Stimulated activated CD8-positive, alpha-beta memory T cell treated with anti-CD3 and anti-CD28 coated beads, Interleukin-7, amount 100 ng/mL, for 1 hour (primary cell): ENCODE results near the gene GPC5.
"Not testable (repeated sequence)": the region's sequence is repeated elsewhere in the genome, so short reads cannot be mapped to it uniquely, and the experiment has no call there.

Experiments used
- DNase-seq, 2 donors: peaks; one replicate each; pipeline ENCODE4 v3.0.0-alpha.2; 2020; ENCODE audit warnings: low read depth in 2 of 2

Gene GPC5

DNA sequence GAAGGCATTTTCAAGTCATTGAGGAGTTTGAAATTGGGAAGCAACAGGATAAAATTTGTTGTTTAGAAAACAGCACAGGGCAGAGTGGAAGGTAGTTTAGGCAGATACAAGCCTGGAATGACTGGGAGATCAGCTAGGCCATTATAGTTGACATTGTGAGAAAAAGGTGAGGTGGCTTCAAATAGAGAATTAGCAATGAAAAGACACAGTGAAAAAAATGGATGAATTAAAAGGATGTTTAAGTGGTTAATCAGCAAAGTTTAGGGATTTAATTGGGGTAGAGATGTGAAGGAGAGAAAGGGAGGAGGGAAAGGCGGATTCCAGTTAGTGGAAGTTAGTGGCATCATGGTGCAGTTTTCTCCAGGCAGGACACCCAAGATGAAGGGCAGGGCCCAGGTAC, 1257.7 kb downstream of the GPC5 start:
- DNase-seq: no peak

- no peak for DNase-seq
These were observed 1258.2 kb downstream of the GPC5 start for GRCh38 chr13:92656648-92657047.

GRCh38 chr13:92657565-92657964, 1259.1 kb downstream of the GPC5 start:
- DNase-seq: no peak

GRCh38 chr13:92658293-92658692, 1259.9 kb downstream of the GPC5 start:
- DNase-seq: no peak

DNA sequence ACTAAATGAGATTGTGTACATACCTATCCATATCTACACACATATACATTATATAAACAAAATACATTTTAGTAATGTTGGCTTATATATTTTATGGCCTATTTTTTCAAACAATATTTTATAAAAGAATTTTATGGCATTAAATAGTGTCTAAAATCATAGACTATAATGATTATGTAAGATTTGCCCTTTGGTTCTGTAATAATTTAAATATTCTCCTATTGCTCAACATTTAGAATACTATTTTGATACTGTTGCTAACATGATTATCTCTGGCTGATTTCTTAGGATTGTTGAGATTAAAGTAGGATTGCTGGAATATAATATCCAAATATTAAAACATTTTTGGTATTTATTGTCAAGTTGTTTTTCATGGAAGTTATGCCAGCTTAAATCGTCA, 1263.0 kb downstream of the GPC5 start:
- DNase-seq: no peak

DNA sequence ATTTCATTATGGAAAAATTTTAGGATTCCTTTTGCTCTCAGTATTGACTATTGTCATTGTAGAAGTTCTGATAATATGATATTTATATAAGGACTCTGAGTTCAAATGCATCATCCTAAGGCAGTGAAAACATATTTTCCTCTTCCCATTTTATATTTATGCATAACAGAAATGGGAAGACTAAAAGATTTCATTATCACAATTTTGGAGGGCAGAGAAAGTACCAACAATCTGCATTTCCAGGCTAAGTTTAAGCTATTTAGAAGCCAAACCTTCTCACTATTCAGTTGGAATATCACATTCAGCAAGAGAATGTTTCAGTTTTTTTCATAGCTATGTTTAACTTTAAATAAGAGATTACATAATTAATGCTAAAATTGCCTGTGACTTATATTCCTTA, 1269.7 kb downstream of the GPC5 start:
- DNase-seq: no peak

DNA sequence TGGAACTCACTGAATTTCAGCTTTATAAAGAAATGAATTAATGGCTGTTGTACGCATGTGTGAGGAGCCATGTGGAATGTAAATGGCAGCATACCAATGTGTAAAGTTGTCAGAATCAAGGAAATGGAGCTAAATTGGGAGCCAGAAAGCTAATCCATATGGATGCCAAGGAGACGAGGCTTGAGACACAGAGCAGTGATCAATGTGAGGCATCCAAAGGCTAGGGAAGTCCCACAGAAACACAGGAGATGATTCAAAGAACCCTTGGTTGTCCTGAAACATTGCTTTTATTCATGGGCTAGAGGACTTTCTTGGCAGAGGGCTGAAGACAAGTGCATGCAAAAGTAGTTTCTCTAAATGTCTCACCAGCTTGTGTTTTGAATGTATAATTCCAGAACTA, 1271.7 kb downstream of the GPC5 start:
- no peak for DNase-seq

- DNase-seq: no peak
These were observed 1273.4 kb downstream of the GPC5 start for GRCh38 chr13:92671821-92672220.

DNA sequence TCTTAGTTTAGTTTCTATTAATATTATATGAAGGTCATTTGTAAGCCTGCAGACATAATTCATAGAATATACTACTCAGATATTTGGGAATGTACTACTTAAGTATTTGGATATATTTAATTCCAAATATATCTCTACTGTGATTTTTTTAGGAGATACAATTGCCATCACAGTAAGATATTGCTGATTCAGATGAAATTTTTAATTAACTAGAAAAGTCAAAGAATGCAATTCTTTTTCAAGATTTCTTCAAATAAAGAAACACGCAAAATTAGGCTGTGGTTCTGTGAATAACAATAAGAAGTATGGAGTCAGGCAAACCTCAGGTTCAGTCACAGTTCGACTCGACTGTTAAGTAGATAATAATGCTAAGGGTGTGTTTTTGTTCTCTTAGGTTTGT, 1277.8 kb downstream of the GPC5 start:
- DNase-seq: no peak

- DNase-seq: no peak
These were observed 1279.2 kb downstream of the GPC5 start for GRCh38 chr13:92677571-92677970.

- no peak for DNase-seq
These were observed 1281.2 kb downstream of the GPC5 start for GRCh38 chr13:92679602-92680001.

DNA sequence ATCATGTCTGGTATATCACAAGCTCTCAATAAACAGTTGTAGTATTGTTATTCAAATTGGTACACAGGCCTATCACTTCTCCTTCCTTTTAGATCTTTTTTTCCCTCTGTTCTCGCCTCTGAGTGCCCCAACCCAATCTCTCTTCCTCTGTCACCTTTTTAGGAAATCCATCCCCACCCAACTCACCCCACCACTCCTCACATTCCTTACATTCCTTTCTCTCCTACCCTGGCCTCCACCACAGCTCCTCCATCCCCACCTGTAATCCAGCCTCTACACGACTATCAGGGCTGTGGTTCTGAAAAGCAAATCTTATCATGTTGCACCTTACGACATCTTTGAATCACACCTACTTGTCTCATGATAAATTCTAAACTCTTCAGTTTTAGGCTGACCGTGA, 1282.8 kb downstream of the GPC5 start:
- DNase-seq: no peak

DNA sequence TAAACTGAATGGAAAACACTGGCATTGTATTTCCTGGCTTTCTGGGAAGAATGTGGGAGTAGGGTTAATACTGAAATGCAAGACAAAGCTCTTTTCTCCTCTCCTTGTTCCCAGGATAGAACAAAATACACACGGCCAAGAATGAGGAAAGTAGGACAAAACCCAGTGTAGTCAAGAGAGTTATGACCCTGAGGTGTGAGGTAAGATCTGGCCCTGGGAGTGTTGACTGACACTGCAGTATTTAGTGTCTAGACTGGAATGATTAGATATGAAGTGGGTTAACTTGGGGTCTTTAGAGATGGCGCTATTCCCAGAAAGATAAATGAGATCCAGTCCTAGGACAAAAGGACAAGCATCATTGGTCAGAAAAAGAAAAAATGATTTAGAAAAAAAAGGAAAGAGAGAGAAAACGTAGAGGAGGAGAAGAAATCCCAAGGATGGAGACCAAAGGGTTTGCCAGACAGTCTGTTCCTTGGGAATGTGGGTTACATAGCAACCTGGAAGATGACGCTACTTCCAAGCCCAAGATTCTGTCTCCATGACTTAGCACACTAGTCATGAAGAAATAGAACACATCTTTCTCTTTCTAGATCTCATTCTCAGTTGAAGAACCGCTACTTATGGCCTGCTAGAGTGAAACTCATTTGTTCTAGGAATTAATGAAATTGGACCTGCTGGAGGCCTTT, 1284.6 kb downstream of the GPC5 start:
- no peak for DNase-seq

DNA sequence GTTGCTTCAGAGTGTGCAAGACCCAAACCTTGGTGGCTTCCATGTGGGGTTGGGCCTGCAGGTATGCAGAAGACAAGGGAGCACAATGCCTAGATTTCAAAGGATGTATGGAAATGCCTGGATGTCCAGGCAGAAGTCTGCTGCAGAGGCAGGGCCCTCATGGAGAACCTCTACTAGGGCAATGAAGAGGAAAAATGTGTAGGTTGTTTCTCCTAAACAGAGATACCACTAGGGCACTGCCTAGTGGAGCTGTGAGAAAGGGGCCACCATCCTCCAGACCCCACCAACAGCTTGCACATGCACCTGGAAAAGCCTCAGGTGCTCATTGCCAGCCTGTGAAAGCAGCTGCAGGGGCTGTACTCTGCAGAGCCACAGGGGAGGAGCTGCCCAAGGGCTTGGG, 1295.6 kb downstream of the GPC5 start:
- no peak for DNase-seq

GRCh38 chr13:92695827-92696226, 1297.4 kb downstream of the GPC5 start:
- not testable (repeated sequence) for DNase-seq

GRCh38 chr13:92716749-92717148, 1318.3 kb downstream of the GPC5 start:
- DNase-seq: no peak

GRCh38 chr13:92717857-92718256, 1319.4 kb downstream of the GPC5 start:
- no peak for DNase-seq

- DNase-seq: no peak
These were observed 1321.4 kb downstream of the GPC5 start for GRCh38 chr13:92719868-92720267.

GRCh38 chr13:92721620-92722019, 1323.2 kb downstream of the GPC5 start:
- DNase-seq: no peak

DNA sequence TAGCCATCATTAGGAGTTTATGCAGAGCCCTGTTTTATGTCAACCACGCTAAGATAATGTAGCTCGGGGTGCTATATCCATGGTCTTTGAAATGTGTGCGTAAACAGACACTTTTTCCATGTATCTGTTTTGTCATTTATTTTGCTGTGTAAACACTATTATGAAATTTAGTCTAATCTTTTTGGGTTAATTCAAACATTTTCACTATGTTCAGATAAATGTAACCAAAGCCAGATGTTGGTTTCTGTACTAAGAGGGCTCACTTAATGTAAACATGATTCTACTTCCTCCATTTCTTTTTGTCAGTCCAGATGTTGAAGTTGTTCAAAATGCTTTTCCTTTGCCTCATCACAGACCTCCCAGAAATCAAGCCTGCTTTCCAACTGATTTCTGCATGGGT, 1328.7 kb downstream of the GPC5 start:
- DNase-seq: no peak

GRCh38 chr13:92734068-92734467, 1335.6 kb downstream of the GPC5 start:
- DNase-seq: no peak

GRCh38 chr13:92734545-92734944, 1336.1 kb downstream of the GPC5 start:
- no peak for DNase-seq

- DNase-seq: no peak
These were observed 1337.5 kb downstream of the GPC5 start for GRCh38 chr13:92735909-92736308.

DNA sequence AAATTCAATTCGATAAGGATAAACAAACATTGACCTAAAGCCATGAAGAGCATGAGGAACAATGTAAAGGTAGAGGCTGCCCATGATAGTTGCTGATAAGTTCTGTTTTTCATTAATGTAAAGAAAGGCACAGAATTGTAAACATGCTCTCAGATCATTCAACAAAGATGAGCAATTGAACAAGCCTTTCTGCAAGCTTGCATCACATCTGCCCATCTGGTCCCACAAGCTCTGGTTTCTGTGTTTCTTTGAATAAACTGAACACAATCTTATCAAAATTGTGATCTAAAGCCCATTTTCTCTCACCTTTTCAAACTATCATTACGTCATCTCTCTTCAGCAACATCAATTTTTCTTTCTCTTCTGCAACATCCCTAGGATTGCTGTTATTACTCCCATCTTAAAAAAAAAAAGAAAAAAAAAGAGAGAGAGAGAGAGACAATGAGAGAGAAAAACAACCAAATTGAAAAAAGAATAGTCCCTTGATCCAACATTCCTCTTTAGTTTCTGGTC, 1340.9 kb downstream of the GPC5 start:
- no peak for DNase-seq
